IMR-90 (cell line): Measurements from ENCODE around the gene DPH3.

Experiments used
- BHLHE40 ChIP-seq: fragments of 150-350 bp; IDR thresholded peaks from 2 replicates; pipeline ENCODE4 v1.6.1; 2016; ENCODE audit warnings: mild to moderate bottlenecking, low read depth, low read length
- CHD1 ChIP-seq: IDR thresholded peaks from 2 replicates; pipeline ENCODE4 v1.6.1; 2012; ENCODE audit warnings: low read depth, low read length, improper control_type of control experiment
- MAFK ChIP-seq: IDR thresholded peaks from 2 replicates; pipeline ENCODE4 v1.6.1; 2012; ENCODE audit warnings: low read depth, low read length, improper control_type of control experiment
- MXI1 ChIP-seq: IDR thresholded peaks from 2 replicates; pipeline ENCODE4 v1.6.1; 2012; ENCODE audit warnings: low read depth, mild to moderate bottlenecking, low read length, moderate library complexity, borderline replicate concordance
- POLR2A ChIP-seq: IDR thresholded peaks from 2 replicates; pipeline ENCODE4 v1.6.1; 2012; ENCODE audit warnings: mild to moderate bottlenecking, low read depth, low read length
- RAD21 ChIP-seq: IDR thresholded peaks from 2 replicates; pipeline ENCODE4 v1.6.1; 2012; ENCODE audit warnings: low read length, improper control_type of control experiment
- RFX5 ChIP-seq: IDR thresholded peaks from 2 replicates; pipeline ENCODE4 v1.8.0; 2012; ENCODE audit warnings: low read depth, mild to moderate bottlenecking, low read length, moderate library complexity
- SMC3 ChIP-seq: fragments of 150-350 bp; IDR thresholded peaks from 2 replicates; pipeline ENCODE4 v1.6.1; 2016; ENCODE audit warnings: low read depth, mild to moderate bottlenecking, antibody characterized with exemption, low read length, moderate library complexity
- TF ChIP-seq, protein P1 (sequence below): conservative IDR thresholded peaks from 2 replicates; pipeline ENCODE4 v1.5.1; 2012; ENCODE audit warnings: mild to moderate bottlenecking, low read depth, low read length, improper control_type of control experiment
- TF ChIP-seq, protein P2 (sequence below): fragments of 150-350 bp; IDR thresholded peaks from 2 replicates; pipeline ENCODE4 v1.6.1; 2017; ENCODE audit warnings: mild to moderate bottlenecking, antibody characterized with exemption, low read length, low read depth

DNA sequence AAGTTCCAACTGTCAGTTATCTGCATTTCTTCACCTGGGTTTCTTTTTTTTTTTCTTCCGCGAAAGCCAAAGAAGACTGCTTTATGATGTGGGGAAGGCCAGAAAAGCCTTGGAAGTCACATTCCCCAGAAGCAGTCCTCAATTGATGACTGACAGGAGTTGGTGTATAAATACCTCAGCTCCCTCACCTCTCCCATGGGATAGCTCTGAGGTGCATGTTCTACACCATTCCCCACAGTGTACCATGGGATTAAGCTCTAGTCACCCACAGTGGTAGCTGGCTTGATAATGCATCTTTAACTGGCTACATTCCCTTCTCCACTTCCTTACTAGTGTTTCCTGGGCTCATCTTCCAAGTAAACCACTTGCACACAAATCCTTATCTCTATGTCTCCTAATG lies 30.5 kb downstream of the DPH3 start:
- TF ChIP-seq, protein P1, sequence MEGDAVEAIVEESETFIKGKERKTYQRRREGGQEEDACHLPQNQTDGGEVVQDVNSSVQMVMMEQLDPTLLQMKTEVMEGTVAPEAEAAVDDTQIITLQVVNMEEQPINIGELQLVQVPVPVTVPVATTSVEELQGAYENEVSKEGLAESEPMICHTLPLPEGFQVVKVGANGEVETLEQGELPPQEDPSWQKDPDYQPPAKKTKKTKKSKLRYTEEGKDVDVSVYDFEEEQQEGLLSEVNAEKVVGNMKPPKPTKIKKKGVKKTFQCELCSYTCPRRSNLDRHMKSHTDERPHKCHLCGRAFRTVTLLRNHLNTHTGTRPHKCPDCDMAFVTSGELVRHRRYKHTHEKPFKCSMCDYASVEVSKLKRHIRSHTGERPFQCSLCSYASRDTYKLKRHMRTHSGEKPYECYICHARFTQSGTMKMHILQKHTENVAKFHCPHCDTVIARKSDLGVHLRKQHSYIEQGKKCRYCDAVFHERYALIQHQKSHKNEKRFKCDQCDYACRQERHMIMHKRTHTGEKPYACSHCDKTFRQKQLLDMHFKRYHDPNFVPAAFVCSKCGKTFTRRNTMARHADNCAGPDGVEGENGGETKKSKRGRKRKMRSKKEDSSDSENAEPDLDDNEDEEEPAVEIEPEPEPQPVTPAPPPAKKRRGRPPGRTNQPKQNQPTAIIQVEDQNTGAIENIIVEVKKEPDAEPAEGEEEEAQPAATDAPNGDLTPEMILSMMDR = no peak
- TF ChIP-seq, protein P2, sequence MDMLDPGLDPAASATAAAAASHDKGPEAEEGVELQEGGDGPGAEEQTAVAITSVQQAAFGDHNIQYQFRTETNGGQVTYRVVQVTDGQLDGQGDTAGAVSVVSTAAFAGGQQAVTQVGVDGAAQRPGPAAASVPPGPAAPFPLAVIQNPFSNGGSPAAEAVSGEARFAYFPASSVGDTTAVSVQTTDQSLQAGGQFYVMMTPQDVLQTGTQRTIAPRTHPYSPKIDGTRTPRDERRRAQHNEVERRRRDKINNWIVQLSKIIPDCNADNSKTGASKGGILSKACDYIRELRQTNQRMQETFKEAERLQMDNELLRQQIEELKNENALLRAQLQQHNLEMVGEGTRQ = no peak
- TF ChIP-seq POLR2A (no peak), BHLHE40 (no peak), MAFK (no peak), SMC3 (no peak), RAD21 (no peak), CHD1 (no peak), RFX5 (no peak), MXI1 (no peak)
